ENCODE results near the gene MTF2. TPM values are rescaled to one million over a fixed set of nuclear protein-coding genes. Genes with fewer than 3 reads are reported as not detected.
A peak's percentile ranks its signal among the peaks of the same experiment; 100 is the strongest.
"Not testable (repeated sequence)": the region's sequence is repeated elsewhere in the genome, so short reads cannot be mapped to it uniquely, and the experiment has no call there.

MTF2 gene
- total and polyA plus RNA-seq, 2 experiments from 2014 or later = 37.9 to 70.9 TPM

GRCh38 chr1:93164816-93165215, 85.7 kb downstream of the MTF2 start:
- no peak for TF ChIP-seq CTCF (IDR thresholded peaks at IDR 0.05; ENCODE audit: low read depth, low read length)
- H3K4me3 ChIP-seq = no peak overlapping the region
- H3K27ac ChIP-seq = no peak overlapping the region
- DNase-seq (ENCODE audit: low read depth in 1 of 2, low spot score in 1 of 2) = no peak
- no peaks in the 10 kb centered on the region for H3K9me3 ChIP-seq (ENCODE audit: low read depth)
- no peaks in the 10 kb centered on the region for H3K27me3 ChIP-seq
- H3K36me3 ChIP-seq = no peaks in the 10 kb centered on the region
- peaks cover 5% of the 10 kb centered on the region for H3K4me1 ChIP-seq (ENCODE audit: low read depth)

- H3K36me3 ChIP-seq = not testable (repeated sequence)
Measured at GRCh38 chr1:93165895-93166294, 86.8 kb downstream of the MTF2 start.

GRCh38 chr1:93167006-93167405, 87.9 kb downstream of the MTF2 start:
- TF ChIP-seq CTCF (IDR thresholded peaks at IDR 0.05; ENCODE audit: low read depth, low read length) = no peak
- no peaks in the 10 kb centered on the region for H3K4me1 ChIP-seq (ENCODE audit: low read depth)

More at GRCh38 chr1:93165895-93166294, 86.8 kb downstream of the MTF2 start:
- not testable (repeated sequence) for DNase-seq (ENCODE audit: low read depth in 1 of 2, low spot score in 1 of 2); H3K9me3 ChIP-seq (ENCODE audit: low read depth); H3K4me3 ChIP-seq; H3K4me1 ChIP-seq (ENCODE audit: low read depth); H3K27me3 ChIP-seq; H3K27ac ChIP-seq

GRCh38 chr1:93170141-93170678, 91.1 kb downstream of the MTF2 start:
- not testable (repeated sequence) for H3K4me1 ChIP-seq (ENCODE audit: low read depth); H3K4me3 ChIP-seq; H3K27me3 ChIP-seq; H3K27ac ChIP-seq; DNase-seq (ENCODE audit: low read depth in 1 of 2, low spot score in 1 of 2); H3K36me3 ChIP-seq; H3K9me3 ChIP-seq (ENCODE audit: low read depth)

More at GRCh38 chr1:93167006-93167405, 87.9 kb downstream of the MTF2 start:
- no peaks in the 10 kb centered on the region for H3K27me3 ChIP-seq
- DNase-seq (ENCODE audit: low read depth in 1 of 2, low spot score in 1 of 2) = no peak
- H3K27ac ChIP-seq = no peak overlapping the region
- no peaks in the 10 kb centered on the region for H3K36me3 ChIP-seq
- H3K9me3 ChIP-seq (ENCODE audit: low read depth) = no peaks in the 10 kb centered on the region
- no peak overlapping the region for H3K4me3 ChIP-seq

GRCh38 chr1:93171549-93172034, 92.5 kb downstream of the MTF2 start:
- TF ChIP-seq CTCF (IDR thresholded peaks at IDR 0.05; ENCODE audit: low read depth, low read length) = no peak
- Histone ChIP-seq H3K4me1 (ENCODE audit: low read depth) (no peaks in the 10 kb centered on the region), H3K27ac (no peak overlapping the region), H3K9me3 (ENCODE audit: low read depth) (no peaks in the 10 kb centered on the region), H3K27me3 (no peaks in the 10 kb centered on the region), H3K36me3 (no peaks in the 10 kb centered on the region), H3K4me3 (no peak overlapping the region)
- no peak for DNase-seq (ENCODE audit: low read depth in 1 of 2, low spot score in 1 of 2)

GRCh38 chr1:93172778-93173177, 93.7 kb downstream of the MTF2 start:
- Histone ChIP-seq H3K27me3 (no peaks in the 10 kb centered on the region), H3K9me3 (ENCODE audit: low read depth) (no peaks in the 10 kb centered on the region), H3K4me1 (ENCODE audit: low read depth) (peaks cover 2% of the 10 kb centered on the region), H3K4me3 (no peak overlapping the region), H3K36me3 (no peaks in the 10 kb centered on the region), H3K27ac (peak overlapping the region; percentile 17)
- peak; percentile 28 to 61 for DNase-seq (ENCODE audit: low read depth in 1 of 2, low spot score in 1 of 2)
- no peak for TF ChIP-seq CTCF (IDR thresholded peaks at IDR 0.05; ENCODE audit: low read depth, low read length)

GRCh38 chr1:93174638-93175037, 95.6 kb downstream of the MTF2 start:
- H3K4me1 ChIP-seq (ENCODE audit: low read depth) = peaks cover 14% of the 10 kb centered on the region
- H3K36me3 ChIP-seq; DNase-seq (ENCODE audit: low read depth in 1 of 2, low spot score in 1 of 2); H3K9me3 ChIP-seq (ENCODE audit: low read depth); H3K27me3 ChIP-seq; H3K4me3 ChIP-seq; H3K27ac ChIP-seq: not testable (repeated sequence)
